Thoracic aorta (tissue), 2 donors: ENCODE data around the gene AURKB. TPM values are rescaled to one million over a fixed set of nuclear protein-coding genes. Genes with fewer than 3 reads are reported as not detected.

Experiments
- ATAC-seq: fragments of 150-250 bp; one replicate; pipeline ENCODE4 v1.8.0; 2017; ENCODE audit warnings: low read depth; ENCODE audit not compliant: insufficient number of reproducible peaks, low FRiP score
- DNase-seq: peaks from one replicate; pipeline ENCODE4 v3.0.0-alpha.2; 2020; ENCODE audit warnings: low spot score
- H3K27ac ChIP-seq, 2 donors: fragments of 200-600 bp; sonication (generic); 1 replicate in 1 of 2; 2 replicates in 1 of 2; pipeline ENCODE4 v1.5.1; 2016; ENCODE audit warnings: mild to moderate bottlenecking in 2 of 2, moderate library complexity in 2 of 2
- H3K27me3 ChIP-seq: fragments of 200-600 bp; sonication (generic); replicated peaks from 2 replicates; pipeline ENCODE4 v1.6.0; 2016; ENCODE audit warnings: mild to moderate bottlenecking; ENCODE audit not compliant: insufficient read depth
- H3K36me3 ChIP-seq: fragments of 200-600 bp; sonication (generic); one replicate; pipeline ENCODE4 v1.5.1; 2016
- H3K4me1 ChIP-seq, 2 donors: fragments of 200-600 bp; sonication (generic); 1 replicate in 1 of 2; 2 replicates in 1 of 2; pipeline versions ENCODE4 v1.5.1 to v1.6.0; 2016; ENCODE audit warnings: low read depth in 2 of 2, mild to moderate bottlenecking in 1 of 2; ENCODE audit not compliant: control insufficient read depth in 1 of 2
- H3K4me3 ChIP-seq: fragments of 200-600 bp; sonication (generic); 2 replicates; pipeline ENCODE4 v1.5.1; 2016; ENCODE audit warnings: mild to moderate bottlenecking
- H3K9me3 ChIP-seq: fragments of 200-600 bp; sonication (generic); 2 replicates; pipeline ENCODE4 v1.5.1; 2016
- total RNA-seq, 2 donors: library from RNA; depleted of rRNA; stranded (reverse); fragments of >200 nt; gene quantifications; one replicate each; pipeline versions ENCODE4 v1.1.0 to v1.2.3, GENCODE V29; 2016
- TF ChIP-seq, protein P1 (sequence below): fragments of 200-600 bp; sonication (generic); IDR thresholded peaks from one replicate; pipeline ENCODE4 v1.5.1; 2019; ENCODE audit warnings: antibody characterized with exemption

Gene AURKB
- total RNA-seq, 2 donors from 2014 or later, result 1.6 TPM; not detected in 1

DNA sequence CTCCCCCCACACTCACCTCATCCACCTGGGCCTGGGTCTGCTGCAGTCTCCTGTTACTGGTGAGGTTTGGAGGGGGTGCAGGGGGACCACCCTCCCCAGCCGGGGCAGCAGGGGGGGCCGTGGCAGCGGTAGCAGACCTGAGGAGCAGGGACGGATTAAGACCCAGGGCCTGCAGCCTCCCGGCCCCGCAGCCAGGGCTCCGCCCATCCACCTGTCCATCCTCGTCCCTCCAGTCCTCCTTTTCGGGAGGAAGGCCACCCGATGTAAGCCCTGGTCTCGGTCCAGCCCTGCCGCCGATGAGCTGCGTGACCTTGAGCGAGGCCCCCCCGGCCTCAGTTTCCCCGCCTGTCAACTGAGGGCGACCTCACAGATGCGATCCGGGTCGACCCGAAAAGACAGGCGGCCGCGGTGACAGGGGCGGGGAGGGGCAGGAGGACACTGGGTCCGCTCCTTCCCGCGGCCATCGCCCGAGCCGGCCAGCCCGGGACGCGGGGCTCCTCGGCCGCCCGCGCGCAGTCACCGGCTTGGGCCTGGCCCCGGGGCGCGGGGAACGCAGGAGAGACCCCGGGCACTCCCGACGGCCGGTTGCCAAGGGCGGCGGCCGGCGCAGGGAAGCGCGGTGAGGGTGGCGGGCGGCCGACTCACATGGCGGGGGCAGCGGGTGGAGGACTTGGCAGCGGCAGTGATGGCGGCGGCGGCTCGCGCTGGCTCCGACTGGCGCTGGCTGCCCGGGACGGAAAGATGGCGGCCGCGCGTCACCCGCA is 48.0 kb downstream of the AURKB start, which contains the start of gene VAMP2:
Gene VAMP2 (minus strand): TSS at position 716 of the 764 bp plus-strand sequence. CDS start 69 bp downstream, at position 647.
- H3K36me3 ChIP-seq, result no peaks in the 10 kb centered on the region
- TF ChIP-seq, protein P1, sequence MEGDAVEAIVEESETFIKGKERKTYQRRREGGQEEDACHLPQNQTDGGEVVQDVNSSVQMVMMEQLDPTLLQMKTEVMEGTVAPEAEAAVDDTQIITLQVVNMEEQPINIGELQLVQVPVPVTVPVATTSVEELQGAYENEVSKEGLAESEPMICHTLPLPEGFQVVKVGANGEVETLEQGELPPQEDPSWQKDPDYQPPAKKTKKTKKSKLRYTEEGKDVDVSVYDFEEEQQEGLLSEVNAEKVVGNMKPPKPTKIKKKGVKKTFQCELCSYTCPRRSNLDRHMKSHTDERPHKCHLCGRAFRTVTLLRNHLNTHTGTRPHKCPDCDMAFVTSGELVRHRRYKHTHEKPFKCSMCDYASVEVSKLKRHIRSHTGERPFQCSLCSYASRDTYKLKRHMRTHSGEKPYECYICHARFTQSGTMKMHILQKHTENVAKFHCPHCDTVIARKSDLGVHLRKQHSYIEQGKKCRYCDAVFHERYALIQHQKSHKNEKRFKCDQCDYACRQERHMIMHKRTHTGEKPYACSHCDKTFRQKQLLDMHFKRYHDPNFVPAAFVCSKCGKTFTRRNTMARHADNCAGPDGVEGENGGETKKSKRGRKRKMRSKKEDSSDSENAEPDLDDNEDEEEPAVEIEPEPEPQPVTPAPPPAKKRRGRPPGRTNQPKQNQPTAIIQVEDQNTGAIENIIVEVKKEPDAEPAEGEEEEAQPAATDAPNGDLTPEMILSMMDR, result no peak
- H3K27ac ChIP-seq, result peak within 1 kb of the TSS; percentile 98 to 99
- DNase-seq, result no peak
- H3K4me1 ChIP-seq, result peaks cover 28 to 51% of the 10 kb centered on the region in 2 donors
- H3K4me3 ChIP-seq, result peak within 1 kb of the TSS; percentile 100
- peak; percentile 38 for ATAC-seq
- H3K27me3 ChIP-seq, result no peaks in the 10 kb centered on the region
- H3K9me3 ChIP-seq, result no peaks in the 10 kb centered on the region

DNA sequence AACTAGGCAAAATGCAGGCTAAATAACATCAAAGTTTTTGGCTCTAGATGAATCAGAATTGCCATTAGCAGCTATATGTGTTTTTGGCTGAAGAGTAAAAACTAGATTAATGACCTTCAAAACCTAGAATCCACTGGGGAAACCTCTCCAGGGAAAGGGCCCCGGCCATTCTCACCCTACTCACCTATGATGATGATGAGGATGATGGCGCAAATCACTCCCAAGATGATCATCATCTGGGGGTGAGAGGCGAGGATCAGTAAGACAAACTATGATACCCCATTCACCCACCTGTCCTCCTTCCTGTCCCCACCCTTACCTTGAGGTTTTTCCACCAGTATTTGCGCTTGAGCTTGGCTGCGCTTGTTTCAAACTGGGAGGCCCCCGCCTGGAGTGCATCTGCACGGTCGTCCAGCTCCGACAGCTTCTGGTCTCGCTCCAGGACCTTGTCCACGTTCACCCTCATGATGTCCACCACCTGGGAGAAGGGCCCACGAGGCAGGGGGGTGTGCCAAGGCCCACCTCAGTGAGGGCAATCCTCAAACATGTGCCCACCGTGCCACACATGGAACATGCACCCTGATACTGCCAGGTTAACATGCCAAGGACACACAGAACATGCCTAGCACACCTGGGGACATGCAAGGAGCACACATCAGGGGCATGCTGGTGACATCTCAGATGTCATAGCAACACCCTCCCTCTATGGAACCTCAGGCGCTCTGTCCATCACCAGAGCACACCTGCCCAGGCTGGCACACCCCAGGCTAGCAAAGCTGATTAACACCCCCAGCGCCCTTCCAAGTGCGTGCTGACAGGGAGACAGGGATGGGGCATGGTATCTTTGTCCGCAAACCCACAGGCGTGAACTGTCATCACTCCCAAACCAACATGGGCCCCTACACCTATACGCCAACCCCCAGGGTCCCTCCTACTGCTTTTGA is 48.8 kb downstream of the AURKB start:
- TF ChIP-seq, protein P1, result no peak
- Histone ChIP-seq H3K4me3 (peak overlapping the region; percentile 100), H3K36me3 (no peaks in the 10 kb centered on the region), H3K4me1 (peaks cover 28 to 58% of the 10 kb centered on the region in 2 donors), H3K27ac (peak overlapping the region; percentile 98 to 99), H3K27me3 (no peaks in the 10 kb centered on the region), H3K9me3 (no peaks in the 10 kb centered on the region)
- no peak for ATAC-seq
- DNase-seq, result no peak

- Histone ChIP-seq H3K4me3 (peak overlapping the region; percentile 0), H3K36me3 (no peaks in the 10 kb centered on the region), H3K9me3 (no peaks in the 10 kb centered on the region), H3K27me3 (no peaks in the 10 kb centered on the region), H3K27ac (peak overlapping the region; percentile 98 to 99), H3K4me1 (peaks cover 28 to 58% of the 10 kb centered on the region in 2 donors)
- TF ChIP-seq, protein P1, result no peak
- ATAC-seq (no peak), DNase-seq (no peak)
Measured at GRCh38 chr17:8160741-8161221, 49.6 kb downstream of the AURKB start.

- no peak overlapping the region for H3K4me3 ChIP-seq
- peaks cover 28 to 58% of the 10 kb centered on the region in 2 donors for H3K4me1 ChIP-seq
- H3K9me3 ChIP-seq, result no peaks in the 10 kb centered on the region
- no peaks in the 10 kb centered on the region for H3K36me3 ChIP-seq
- no peaks in the 10 kb centered on the region for H3K27me3 ChIP-seq
- no peak for DNase-seq
- no peak for ATAC-seq
- TF ChIP-seq, protein P1, result no peak
- H3K27ac ChIP-seq, result peak overlapping the region; percentile 98 to 99
Measured at GRCh38 chr17:8160224-8160577, 50.2 kb downstream of the AURKB start.
